Uterus (tissue), 4 donors: ENCODE data around the gene OR51S1. TPM values are rescaled to one million over a fixed set of nuclear protein-coding genes. Genes with fewer than 3 reads are reported as not detected.

ENCODE experiments used
- DNase-seq, 2 donors: peaks; one replicate each; pipeline ENCODE4 v3.0.0-alpha.2; 2019 to 2020
- H3K27ac ChIP-seq, 2 donors: fragments of 200-600 bp; sonication (generic); 1 replicate in 1 of 2; 2 replicates in 1 of 2; pipeline ENCODE4 v1.5.1; 2016 to 2018
- H3K27me3 ChIP-seq, 2 donors: fragments of 200-600 bp; sonication (generic); one replicate each; pipeline ENCODE4 v1.5.1; 2018 to 2019; ENCODE audit warnings: control low read depth in 1 of 2
- H3K36me3 ChIP-seq, 2 donors: fragments of 200-600 bp; sonication (generic); one replicate each; pipeline ENCODE4 v1.5.1; 2019; ENCODE audit warnings: control low read depth in 1 of 2
- H3K4me1 ChIP-seq, 2 donors: fragments of 200-600 bp; sonication (generic); one replicate each; pipeline ENCODE4 v1.5.1; 2018 to 2019; ENCODE audit warnings: control low read depth in 1 of 2
- H3K4me3 ChIP-seq, 2 donors: fragments of 200-600 bp; sonication (generic); 1 replicate in 1 of 2; 2 replicates in 1 of 2; pipeline ENCODE4 v1.5.1; 2018 to 2019; ENCODE audit warnings: mild to moderate bottlenecking in 1 of 2
- H3K9me3 ChIP-seq, 2 donors: fragments of 200-600 bp; sonication (generic); one replicate each; pipeline ENCODE4 v1.5.1; 2019; ENCODE audit warnings: control low read depth in 1 of 2
- POLR2A ChIP-seq, 2 donors: fragments of 450-650 bp; IDR thresholded peaks; one replicate each; pipeline ENCODE4 v1.6.1; 2016; ENCODE audit warnings: antibody characterized with exemption in 2 of 2, mild to moderate bottlenecking in 1 of 2, moderate library complexity in 1 of 2
- intact Hi-C: fragments of 100-400 bp; cut with DNase I; formaldehyde crosslinking; loops from one replicate; pipeline ENCODE4 v1.15.1; 2023; ENCODE audit warnings: low total_unique reads
- total RNA-seq, 4 donors: library from RNA; depleted of rRNA in 3 of 4; stranded (reverse); fragments of >200 nt in 3 of 4; gene quantifications; one replicate each; pipeline versions ENCODE4 v1.1.0 to v1.2.4, GENCODE V29; 2014 to 2023
- TF ChIP-seq, protein P1 (sequence below), 4 experiments: fragments of 200-600 bp in 2 of 4; fragments of 450-650 bp in 2 of 4; sonication (generic) in 2 of 4; IDR thresholded peaks; one replicate each; pipeline ENCODE4 v1.5.1; 2016 to 2019; ENCODE audit warnings: antibody characterized with exemption in 4 of 4, mild to moderate bottlenecking in 2 of 4, moderate library complexity in 1 of 4
- donor health status: DM: yes; HTN: yes; CAD: no.

The OR51S1 gene, protein sequence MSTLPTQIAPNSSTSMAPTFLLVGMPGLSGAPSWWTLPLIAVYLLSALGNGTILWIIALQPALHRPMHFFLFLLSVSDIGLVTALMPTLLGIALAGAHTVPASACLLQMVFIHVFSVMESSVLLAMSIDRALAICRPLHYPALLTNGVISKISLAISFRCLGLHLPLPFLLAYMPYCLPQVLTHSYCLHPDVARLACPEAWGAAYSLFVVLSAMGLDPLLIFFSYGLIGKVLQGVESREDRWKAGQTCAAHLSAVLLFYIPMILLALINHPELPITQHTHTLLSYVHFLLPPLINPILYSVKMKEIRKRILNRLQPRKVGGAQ
- total RNA-seq = not detected

DNA sequence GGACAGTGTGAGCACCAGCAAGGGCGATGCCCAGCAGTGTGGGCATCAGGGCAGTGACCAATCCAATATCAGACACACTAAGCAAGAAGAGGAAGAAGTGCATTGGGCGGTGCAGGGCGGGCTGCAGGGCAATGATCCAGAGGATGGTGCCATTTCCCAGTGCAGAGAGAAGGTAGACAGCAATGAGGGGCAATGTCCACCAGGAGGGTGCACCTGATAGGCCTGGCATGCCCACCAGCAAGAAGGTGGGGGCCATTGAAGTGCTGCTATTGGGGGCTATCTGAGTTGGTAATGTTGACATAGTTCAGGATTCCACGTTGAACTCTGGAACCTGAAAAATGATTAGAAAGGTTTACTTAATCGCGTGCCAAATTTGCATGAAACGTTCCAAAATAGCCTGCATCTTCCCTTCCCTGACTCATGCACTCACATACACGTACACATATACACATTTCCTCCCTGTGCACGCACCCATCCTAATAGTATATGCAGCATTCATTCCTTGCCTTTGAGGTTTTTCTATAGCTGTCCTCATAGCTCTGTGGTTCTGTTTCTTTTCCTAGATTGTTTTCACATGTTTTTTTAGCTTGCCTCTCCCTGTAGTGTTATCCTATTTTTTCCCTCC is at the start of gene OR51S1:
OR51S1 (minus strand) TSS at position 301 of the 625 bp plus-strand sequence; CDS start at position 301, 0 bp downstream.
- H3K4me3 ChIP-seq = no peak within 1 kb of the TSS
- no peak for DNase-seq
- H3K36me3 ChIP-seq = no peaks in the 10 kb centered on the region
- intact Hi-C loops = no loop called here
- no peak within 1 kb of the TSS for H3K27ac ChIP-seq
- H3K9me3 ChIP-seq = no peaks in the 10 kb centered on the region
- H3K27me3 ChIP-seq = no peaks in the 10 kb centered on the region
- TF ChIP-seq POLR2A (IDR thresholded peaks at IDR 0.05) = no peak
- TF ChIP-seq, protein P1, sequence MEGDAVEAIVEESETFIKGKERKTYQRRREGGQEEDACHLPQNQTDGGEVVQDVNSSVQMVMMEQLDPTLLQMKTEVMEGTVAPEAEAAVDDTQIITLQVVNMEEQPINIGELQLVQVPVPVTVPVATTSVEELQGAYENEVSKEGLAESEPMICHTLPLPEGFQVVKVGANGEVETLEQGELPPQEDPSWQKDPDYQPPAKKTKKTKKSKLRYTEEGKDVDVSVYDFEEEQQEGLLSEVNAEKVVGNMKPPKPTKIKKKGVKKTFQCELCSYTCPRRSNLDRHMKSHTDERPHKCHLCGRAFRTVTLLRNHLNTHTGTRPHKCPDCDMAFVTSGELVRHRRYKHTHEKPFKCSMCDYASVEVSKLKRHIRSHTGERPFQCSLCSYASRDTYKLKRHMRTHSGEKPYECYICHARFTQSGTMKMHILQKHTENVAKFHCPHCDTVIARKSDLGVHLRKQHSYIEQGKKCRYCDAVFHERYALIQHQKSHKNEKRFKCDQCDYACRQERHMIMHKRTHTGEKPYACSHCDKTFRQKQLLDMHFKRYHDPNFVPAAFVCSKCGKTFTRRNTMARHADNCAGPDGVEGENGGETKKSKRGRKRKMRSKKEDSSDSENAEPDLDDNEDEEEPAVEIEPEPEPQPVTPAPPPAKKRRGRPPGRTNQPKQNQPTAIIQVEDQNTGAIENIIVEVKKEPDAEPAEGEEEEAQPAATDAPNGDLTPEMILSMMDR (IDR thresholded peaks at IDR 0.05) = no peak
- H3K4me1 ChIP-seq = no peaks in the 10 kb centered on the region

DNA sequence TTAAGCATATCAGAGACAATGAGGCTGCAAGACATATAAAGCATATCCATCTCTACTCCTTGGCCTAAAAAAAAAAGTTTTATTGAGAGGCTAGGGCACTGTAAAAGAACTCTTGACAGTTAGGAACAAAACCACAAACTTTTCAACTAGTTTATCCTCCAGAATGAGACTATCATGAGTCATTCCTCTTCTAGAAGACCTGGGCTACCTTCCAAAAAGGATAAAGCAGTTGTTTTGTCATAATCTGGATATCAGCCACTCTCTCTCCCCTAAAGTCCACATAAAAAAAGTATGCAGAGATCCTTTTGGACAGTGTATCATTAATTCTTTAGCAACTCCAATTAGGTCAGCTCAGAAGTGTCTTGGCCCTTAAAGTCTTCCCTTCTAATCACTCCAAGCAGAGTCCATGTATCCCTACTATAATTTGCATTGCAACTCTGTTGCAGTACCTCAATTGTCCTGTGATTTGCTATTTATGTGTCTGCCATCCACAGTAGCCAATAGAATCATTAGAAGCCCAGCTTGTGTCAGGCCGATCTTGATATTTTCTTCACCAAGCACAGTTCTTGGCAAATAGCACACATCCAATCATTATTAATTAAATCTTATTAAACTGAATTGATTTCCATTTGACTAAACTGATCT is 43.1 kb upstream of the OR51S1 start:
- Histone ChIP-seq H3K9me3 (no peaks in the 10 kb centered on the region), H3K27ac (no peak overlapping the region), H3K36me3 (no peaks in the 10 kb centered on the region), H3K27me3 (no peaks in the 10 kb centered on the region), H3K4me1 (no peaks in the 10 kb centered on the region), H3K4me3 (no peak overlapping the region)
- DNase-seq = no peak
- intact Hi-C loops = no loop called here
- TF ChIP-seq POLR2A (IDR thresholded peaks at IDR 0.05) = no peak
- TF ChIP-seq, protein P1 (IDR thresholded peaks at IDR 0.05) = no peak

DNA sequence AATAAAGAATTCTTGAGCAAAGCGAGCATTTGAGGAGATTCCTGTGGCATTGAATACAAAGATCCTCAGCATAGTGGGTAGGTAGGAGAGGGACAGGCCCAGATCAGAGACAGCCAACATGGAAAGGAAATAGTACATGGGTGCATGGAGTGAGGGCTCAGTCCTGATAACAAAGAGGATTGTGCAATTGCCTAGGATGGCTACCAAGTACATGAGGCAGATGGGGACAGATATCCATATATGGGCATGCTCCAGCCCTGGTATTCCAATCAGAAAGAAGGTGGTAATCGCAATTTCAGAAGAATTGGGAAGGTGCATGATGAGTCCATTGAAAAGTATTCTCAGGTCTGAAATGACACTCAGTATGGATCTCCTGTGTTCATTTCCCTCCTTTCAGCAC is 41.3 kb upstream of the OR51S1 start:
- intact Hi-C loops = no loop called here
- no peaks in the 10 kb centered on the region for H3K4me1 ChIP-seq
- no peak overlapping the region for H3K27ac ChIP-seq
- TF ChIP-seq, protein P1 (IDR thresholded peaks at IDR 0.05) = no peak
- no peak for TF ChIP-seq POLR2A (IDR thresholded peaks at IDR 0.05)
- H3K27me3 ChIP-seq = no peaks in the 10 kb centered on the region
- H3K4me3 ChIP-seq = no peak overlapping the region
- no peak for DNase-seq
- H3K9me3 ChIP-seq = no peaks in the 10 kb centered on the region
- no peaks in the 10 kb centered on the region for H3K36me3 ChIP-seq

DNA sequence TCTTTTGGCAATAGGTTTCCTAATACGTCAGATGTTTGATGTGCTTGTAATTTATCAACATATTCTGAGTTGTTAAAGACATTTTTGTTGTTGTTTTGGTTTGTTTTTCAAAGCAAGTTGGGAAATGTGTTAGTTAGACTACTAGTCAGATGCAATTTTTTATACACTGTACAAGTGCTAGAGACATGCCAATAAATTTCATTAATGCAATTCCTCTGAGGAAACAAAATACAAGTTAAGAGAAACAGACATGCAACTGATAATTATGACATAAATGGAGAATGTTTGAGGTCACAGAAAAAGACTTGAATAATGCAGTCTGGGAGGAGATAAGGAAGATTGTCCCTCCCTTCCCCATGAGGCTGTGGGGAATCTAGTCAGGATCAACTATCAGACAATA is 38.6 kb upstream of the OR51S1 start:
- intact Hi-C loops = no loop called here
- no peak for TF ChIP-seq POLR2A (IDR thresholded peaks at IDR 0.05)
- TF ChIP-seq, protein P1 (IDR thresholded peaks at IDR 0.05) = no peak
- no peak overlapping the region for H3K27ac ChIP-seq
- H3K36me3 ChIP-seq = no peaks in the 10 kb centered on the region
- no peak overlapping the region for H3K4me3 ChIP-seq
- no peaks in the 10 kb centered on the region for H3K4me1 ChIP-seq
- H3K27me3 ChIP-seq = no peaks in the 10 kb centered on the region
- no peaks in the 10 kb centered on the region for H3K9me3 ChIP-seq
- DNase-seq = no peak

DNA sequence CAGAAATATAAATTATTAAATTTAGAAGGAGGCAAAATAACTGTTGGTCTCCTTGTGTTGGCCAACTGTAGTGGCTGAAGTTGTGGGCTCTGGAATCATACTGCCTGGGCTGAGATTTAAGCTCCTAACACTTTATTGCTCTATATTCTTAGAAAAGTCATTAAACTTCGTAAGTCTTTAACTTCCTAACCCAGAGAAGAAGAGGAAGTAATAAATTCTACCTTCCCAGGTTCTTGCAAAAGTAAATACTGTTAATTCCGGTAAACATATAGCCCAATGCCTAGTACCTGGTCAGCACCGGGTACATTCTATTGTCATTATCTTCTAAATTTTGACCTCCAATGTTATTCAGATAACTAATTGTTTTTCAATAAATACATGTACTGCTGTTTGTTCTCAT is 37.2 kb upstream of the OR51S1 start:
- Histone ChIP-seq H3K9me3 (no peaks in the 10 kb centered on the region), H3K27ac (no peak overlapping the region), H3K27me3 (no peaks in the 10 kb centered on the region), H3K36me3 (no peaks in the 10 kb centered on the region), H3K4me3 (no peak overlapping the region), H3K4me1 (no peaks in the 10 kb centered on the region)
- TF ChIP-seq, protein P1 (IDR thresholded peaks at IDR 0.05) = no peak
- TF ChIP-seq POLR2A (IDR thresholded peaks at IDR 0.05) = no peak
- no peak for DNase-seq
- intact Hi-C loops = no loop called here
